Psoas muscle (tissue), 8 donors: ENCODE measurements around the gene GSE1. TPM values are rescaled to one million over a fixed set of nuclear protein-coding genes. Genes with fewer than 3 reads are reported as not detected.

Source experiments
- ATAC-seq, 4 donors: fragments of 200-7000 bp; cut with Tn5 transposase; one replicate each; pipeline ENCODE4 v1.9.1; 2020; ENCODE audit warnings: moderate library complexity in 3 of 4, mild to moderate bottlenecking in 2 of 4
- DNase-seq, 2 donors: peaks; one replicate each; pipeline ENCODE4 v3.0.0-alpha.2; 2020
- H3K27ac ChIP-seq: fragments of 200-600 bp; one replicate; pipeline ENCODE4 v1.8.0; 2022
- H3K27me3 ChIP-seq, 3 donors: fragments of 200-600 bp in 1 of 3; one replicate each; pipeline versions ENCODE4 v1.6.1 to v1.8.0; 2013 to 2022; ENCODE audit warnings: low read length in 2 of 3, mild to moderate bottlenecking in 2 of 3, moderate library complexity in 1 of 3; ENCODE audit not compliant: insufficient read depth in 3 of 3
- H3K36me3 ChIP-seq, 2 donors: fragments of 200-600 bp in 1 of 2; one replicate each; pipeline versions ENCODE4 v1.6.1 to v1.8.0; 2013 to 2022; ENCODE audit warnings: low read depth in 1 of 2, mild to moderate bottlenecking in 1 of 2, moderate library complexity in 1 of 2; ENCODE audit not compliant: insufficient read depth in 1 of 2
- H3K4me1 ChIP-seq: fragments of 200-600 bp; one replicate; pipeline ENCODE4 v1.8.0; 2022
- H3K4me3 ChIP-seq: fragments of 200-600 bp; one replicate; pipeline ENCODE4 v1.8.0; 2022; ENCODE audit warnings: mild to moderate bottlenecking
- H3K9me3 ChIP-seq: fragments of 200-600 bp; one replicate; pipeline ENCODE4 v1.8.0; 2022
- WGBS, 3 donors: extraction: QIAGEN DNeasy Blood & Tissue Kit; methylation state at CpG; one replicate each; pipeline versions ENCODE4 v1.1.6 to v1.1.7; 2013; 5-methylcytosine and 5-hydroxymethylcytosine counted together
- intact Hi-C, 2 donors: fragments of 100-400 bp; cut with DNase I; formaldehyde crosslinking; loops; one replicate each; pipeline versions ENCODE4 v1.11.0 to v1.14.2; 2022
- polyA plus RNA-seq, 3 donors: library from polyadenylated mRNA; stranded (reverse); fragments of 200-250 nt; gene quantifications; one replicate each; pipeline ENCODE4 v1.2.3, GENCODE V29; 2013
- total RNA-seq, 4 donors: library from RNA; stranded (reverse); fragmentation: NEBNext Ultra II Directional in 2 of 4; extraction: Animal tissue kit (Norgen Biotek cat#: 25700) in 2 of 4; gene quantifications; one replicate each; pipeline versions ENCODE4 v1.2.1 to v1.2.4, GENCODE V29; 2021 to 2023
- TF ChIP-seq, protein P1 (sequence below): fragments of 200-600 bp; IDR thresholded peaks from one replicate; pipeline ENCODE4 v1.8.0; 2022; ENCODE audit warnings: antibody characterized with exemption
- donor health status: healthy with polysubstance abuse.
- donor health status: DM: no; HTN: no; CAD: no; lungs with moderate emphysema.
- donor health status: Bipolar disorder and iron deficiency.
- donor health status: healthy.
- donor health status: DM: yes; HTN: yes; CAD: no.
- donor health status: DM: no; HTN: no; CAD: no.
- donor health status: DM: no; HTN: no; CAD: no.
- donor health status: DM: yes; HTN: yes; CAD: no.

Gene GSE1
- total and polyA plus RNA-seq, 7 donors, result 10.8 to 90.5 (median 47.0) TPM

DNA sequence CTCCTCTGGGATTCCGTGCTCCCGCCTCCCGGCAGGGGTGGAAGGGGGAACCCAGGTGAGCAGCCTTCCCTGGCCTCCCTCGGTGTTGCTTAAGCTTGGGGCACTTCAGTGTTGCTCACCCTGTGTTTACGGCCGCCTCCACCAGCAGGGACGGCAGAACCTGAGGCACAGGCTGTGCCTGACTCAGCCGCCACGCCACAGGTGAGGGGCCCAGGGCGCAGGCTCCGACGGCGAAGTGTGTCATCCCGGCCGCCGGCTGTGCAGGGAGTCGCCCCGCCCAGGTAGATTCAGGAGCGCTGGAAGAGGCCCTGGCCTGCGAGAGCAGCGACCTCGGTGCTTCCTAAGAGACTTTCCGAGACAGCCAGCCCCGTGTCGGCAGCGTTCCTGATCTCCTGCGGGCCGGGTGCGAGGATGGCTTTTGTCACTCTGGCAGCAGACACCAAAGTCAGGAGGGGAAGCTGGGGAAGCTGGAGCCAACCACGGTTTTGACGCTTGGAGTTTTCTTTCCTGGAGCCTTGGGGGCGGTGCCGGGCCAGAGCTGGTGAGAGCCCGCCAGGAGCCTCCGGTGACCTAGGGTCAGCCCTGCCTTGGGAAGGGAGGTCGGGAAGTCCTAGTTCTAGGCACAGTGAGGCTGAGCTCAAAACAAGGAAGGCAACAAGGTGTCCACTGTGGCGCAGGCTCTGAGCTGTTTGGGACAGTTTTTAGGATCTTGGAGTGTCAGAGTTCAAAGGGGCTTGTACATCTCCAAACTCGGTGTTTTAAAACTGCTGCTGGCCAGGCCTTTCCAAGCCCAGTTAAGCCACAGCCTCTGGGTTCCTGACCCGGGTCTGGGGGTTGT, 2.1 kb downstream of the GSE1 start:
- Histone ChIP-seq H3K27me3 (no peaks in the 10 kb centered on the region), H3K4me3 (peak overlapping the region; percentile 79), H3K36me3 (no peaks in the 10 kb centered on the region), H3K9me3 (no peaks in the 10 kb centered on the region), H3K4me1 (peaks cover 52% of the 10 kb centered on the region), H3K27ac (peak overlapping the region; percentile 99)
- TF ChIP-seq, protein P1, sequence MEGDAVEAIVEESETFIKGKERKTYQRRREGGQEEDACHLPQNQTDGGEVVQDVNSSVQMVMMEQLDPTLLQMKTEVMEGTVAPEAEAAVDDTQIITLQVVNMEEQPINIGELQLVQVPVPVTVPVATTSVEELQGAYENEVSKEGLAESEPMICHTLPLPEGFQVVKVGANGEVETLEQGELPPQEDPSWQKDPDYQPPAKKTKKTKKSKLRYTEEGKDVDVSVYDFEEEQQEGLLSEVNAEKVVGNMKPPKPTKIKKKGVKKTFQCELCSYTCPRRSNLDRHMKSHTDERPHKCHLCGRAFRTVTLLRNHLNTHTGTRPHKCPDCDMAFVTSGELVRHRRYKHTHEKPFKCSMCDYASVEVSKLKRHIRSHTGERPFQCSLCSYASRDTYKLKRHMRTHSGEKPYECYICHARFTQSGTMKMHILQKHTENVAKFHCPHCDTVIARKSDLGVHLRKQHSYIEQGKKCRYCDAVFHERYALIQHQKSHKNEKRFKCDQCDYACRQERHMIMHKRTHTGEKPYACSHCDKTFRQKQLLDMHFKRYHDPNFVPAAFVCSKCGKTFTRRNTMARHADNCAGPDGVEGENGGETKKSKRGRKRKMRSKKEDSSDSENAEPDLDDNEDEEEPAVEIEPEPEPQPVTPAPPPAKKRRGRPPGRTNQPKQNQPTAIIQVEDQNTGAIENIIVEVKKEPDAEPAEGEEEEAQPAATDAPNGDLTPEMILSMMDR, result no peak
- intact Hi-C loops, result loop anchor here in 1 of 2 donors (10.0 kb wide), 1 partner anchor 340 kb away; no protein-coding TSS in a partner anchor
- DNase-seq, result peak in 1 of 2 donors; percentile 52
- ATAC-seq, result no peak
- WGBS, 3 donors, result 56 to 65% (median 60%) methylated on average over 37 to 39 of the region's 39 CpGs

DNA sequence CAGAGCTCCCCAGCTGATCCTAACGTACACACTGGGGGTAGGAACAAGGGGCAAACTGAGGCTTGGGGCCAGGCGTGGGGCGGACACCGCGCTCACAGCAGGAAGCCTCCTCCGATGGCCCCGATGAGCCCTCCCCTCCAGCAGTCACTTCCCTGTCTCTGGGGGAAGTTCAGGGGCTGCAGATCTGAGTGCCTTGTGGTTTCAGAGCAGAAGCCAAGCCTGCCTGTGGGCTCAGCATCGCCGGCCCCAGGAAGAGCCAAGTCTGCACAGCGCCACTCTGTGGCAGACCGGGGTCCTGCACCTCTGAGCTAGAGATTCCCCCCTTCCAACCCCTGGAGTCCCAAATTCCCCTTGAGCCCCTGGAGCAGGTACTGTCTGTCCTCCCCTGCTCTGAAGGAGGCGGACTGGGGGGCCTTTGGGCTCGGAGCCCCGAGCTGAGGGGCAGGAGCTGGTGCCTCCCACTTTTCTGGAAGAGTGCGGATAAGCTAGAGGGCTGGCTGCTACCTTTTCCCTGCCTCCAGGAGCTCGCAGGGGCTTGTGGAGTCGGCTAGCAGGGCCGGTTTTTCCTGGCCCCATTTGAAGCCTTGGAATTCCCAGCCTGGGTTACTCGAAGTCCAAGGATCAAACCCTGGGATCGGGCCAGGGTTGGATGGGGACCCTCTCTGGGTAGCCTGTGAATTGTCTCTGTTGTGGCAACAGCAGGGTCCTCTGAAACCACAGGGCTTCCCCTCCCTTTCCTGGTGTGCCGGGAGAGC, 2.9 kb downstream of the GSE1 start:
- H3K27ac ChIP-seq, result peak overlapping the region; percentile 99
- 50 to 64% (median 55%) methylated on average over 21 of the region's 21 CpGs for WGBS, 3 donors
- intact Hi-C loops, result loop anchor here in 1 of 2 donors (10.0 kb wide), 1 partner anchor 341 kb away; no protein-coding TSS in a partner anchor
- peaks cover 0 to 2% of the 10 kb centered on the region in 2 donors for H3K36me3 ChIP-seq
- peak; percentile 80 to 89 for DNase-seq
- H3K4me1 ChIP-seq, result peaks cover 44% of the 10 kb centered on the region
- H3K4me3 ChIP-seq, result peak overlapping the region; percentile 79
- no peaks in the 10 kb centered on the region for H3K27me3 ChIP-seq
- peak in 3 of 4 donors; percentile 25 to 40 (median 29) for ATAC-seq
- no peaks in the 10 kb centered on the region for H3K9me3 ChIP-seq
- TF ChIP-seq, protein P1, result peak; percentile 82

DNA sequence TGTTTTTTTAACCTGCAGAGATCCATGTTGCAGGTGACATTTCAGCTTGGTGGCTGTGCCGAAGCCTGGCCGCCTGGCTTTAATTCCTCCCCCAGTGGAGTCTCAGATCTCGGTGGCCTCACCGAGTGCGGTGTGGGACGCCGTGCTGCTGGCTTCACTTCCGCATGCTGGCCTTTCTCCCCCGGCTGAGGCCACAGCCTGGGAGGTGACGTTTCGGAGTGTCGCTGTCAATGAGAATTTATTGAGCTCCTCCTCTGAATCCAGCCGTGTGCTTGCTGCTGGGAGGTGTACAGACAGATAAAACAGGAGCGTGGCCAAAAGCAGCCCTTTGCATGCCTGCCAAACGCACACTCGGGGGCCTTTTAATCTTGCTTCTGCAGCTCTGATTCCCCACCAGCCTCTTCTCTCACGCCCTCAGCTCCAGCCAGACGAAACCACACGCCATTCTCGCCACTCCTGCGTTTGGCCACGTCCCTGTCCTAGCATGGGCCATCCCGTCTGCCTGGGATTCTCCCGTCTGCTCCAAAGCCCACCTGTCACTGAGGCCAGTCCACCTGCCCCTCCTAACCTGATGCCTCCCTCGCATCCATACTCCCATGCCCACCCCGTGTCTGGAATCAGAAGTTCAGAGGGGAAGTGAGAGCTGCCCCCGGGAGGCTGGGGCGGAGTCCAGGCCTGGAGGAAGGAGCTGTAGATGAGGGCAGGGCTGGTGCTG, 3.6 kb downstream of the GSE1 start:
- DNase-seq (peak in 1 of 2 donors; percentile 80), ATAC-seq (peak in 3 of 4 donors; percentile 9 to 25 (median 18))
- Histone ChIP-seq H3K4me3 (peak overlapping the region; percentile 79), H3K27me3 (no peaks in the 10 kb centered on the region), H3K36me3 (peaks cover 0 to 2% of the 10 kb centered on the region in 2 donors), H3K9me3 (no peaks in the 10 kb centered on the region), H3K27ac (peak overlapping the region; percentile 99), H3K4me1 (peaks cover 51% of the 10 kb centered on the region)
- TF ChIP-seq, protein P1, result no peak
- intact Hi-C loops, result loop anchor here in 1 of 2 donors (10.0 kb wide), 1 partner anchor 342 kb away; no protein-coding TSS in a partner anchor
- 34 to 54% (median 35%) methylated on average over 28 of the region's 28 CpGs for WGBS, 3 donors

DNA sequence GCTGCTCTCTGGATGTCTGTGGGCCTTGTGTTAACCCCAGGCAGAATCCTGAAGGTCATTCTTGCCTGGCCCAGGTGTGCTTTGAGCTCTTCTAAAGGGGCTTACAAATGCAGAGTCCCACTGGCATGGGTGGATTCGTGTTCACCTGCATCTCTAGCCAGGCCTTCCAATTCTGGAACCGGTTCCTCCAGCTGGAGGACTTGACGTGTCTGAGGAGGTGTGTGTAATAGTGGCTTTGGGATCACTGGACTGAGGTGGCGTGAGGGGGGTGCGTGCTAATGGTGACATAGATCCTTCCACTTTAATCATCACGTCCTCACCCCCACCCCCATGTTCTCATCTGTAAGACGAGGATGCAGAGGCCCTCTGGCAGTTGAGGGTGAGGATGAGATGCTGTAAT, 4.8 kb downstream of the GSE1 start:
- 82 to 89% (median 84%) methylated on average over 7 of the region's 7 CpGs for WGBS, 3 donors

More for the DNA sequence above, 4.8 kb downstream of the GSE1 start:
- intact Hi-C loops, result loop anchor here in 1 of 2 donors (10.0 kb wide), 1 partner anchor 343 kb away; no protein-coding TSS in a partner anchor
- Histone ChIP-seq H3K36me3 (peaks cover 0 to 2% of the 10 kb centered on the region in 2 donors), H3K9me3 (no peaks in the 10 kb centered on the region), H3K4me1 (peaks cover 55% of the 10 kb centered on the region), H3K27ac (no peak overlapping the region), H3K27me3 (no peaks in the 10 kb centered on the region), H3K4me3 (no peak overlapping the region)
- no peak for DNase-seq
- ATAC-seq, result no peak
- TF ChIP-seq, protein P1, result no peak
